ENCODE measurements around the gene ABCB11.

The ABCB11 gene

DNA sequence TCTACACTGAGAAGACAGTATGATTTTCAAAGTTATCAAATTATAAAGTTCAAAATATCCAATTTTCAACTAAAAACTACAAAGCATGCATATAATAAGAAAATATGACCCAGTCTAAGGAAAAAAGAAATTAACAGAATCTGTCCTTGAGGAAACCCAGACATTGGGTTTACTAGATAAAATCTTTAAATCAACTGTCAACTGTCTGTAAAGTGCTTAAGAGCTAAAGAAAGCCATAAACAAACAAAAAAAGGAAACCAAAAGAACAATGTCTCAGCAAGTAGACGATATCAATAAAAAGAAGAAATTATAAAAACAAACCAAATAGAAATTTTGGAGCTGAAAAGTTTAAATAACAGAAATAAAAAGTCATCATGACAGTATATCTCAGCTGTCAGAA lies 10.5 kb upstream of the ABCB11 start:
- no peak for TF ChIP-seq SIN3A (IDR thresholded peaks at IDR 0.05; ENCODE audit: borderline replicate concordance, insufficient read depth, low read length)
- TF ChIP-seq, protein P1, sequence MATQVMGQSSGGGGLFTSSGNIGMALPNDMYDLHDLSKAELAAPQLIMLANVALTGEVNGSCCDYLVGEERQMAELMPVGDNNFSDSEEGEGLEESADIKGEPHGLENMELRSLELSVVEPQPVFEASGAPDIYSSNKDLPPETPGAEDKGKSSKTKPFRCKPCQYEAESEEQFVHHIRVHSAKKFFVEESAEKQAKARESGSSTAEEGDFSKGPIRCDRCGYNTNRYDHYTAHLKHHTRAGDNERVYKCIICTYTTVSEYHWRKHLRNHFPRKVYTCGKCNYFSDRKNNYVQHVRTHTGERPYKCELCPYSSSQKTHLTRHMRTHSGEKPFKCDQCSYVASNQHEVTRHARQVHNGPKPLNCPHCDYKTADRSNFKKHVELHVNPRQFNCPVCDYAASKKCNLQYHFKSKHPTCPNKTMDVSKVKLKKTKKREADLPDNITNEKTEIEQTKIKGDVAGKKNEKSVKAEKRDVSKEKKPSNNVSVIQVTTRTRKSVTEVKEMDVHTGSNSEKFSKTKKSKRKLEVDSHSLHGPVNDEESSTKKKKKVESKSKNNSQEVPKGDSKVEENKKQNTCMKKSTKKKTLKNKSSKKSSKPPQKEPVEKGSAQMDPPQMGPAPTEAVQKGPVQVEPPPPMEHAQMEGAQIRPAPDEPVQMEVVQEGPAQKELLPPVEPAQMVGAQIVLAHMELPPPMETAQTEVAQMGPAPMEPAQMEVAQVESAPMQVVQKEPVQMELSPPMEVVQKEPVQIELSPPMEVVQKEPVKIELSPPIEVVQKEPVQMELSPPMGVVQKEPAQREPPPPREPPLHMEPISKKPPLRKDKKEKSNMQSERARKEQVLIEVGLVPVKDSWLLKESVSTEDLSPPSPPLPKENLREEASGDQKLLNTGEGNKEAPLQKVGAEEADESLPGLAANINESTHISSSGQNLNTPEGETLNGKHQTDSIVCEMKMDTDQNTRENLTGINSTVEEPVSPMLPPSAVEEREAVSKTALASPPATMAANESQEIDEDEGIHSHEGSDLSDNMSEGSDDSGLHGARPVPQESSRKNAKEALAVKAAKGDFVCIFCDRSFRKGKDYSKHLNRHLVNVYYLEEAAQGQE (IDR thresholded peaks at IDR 0.05; ENCODE audit: insufficient read depth in 1 of 2, low read depth in 2 of 2, low read length in 2 of 2) = no peak
- TF ChIP-seq TAF1 (IDR thresholded peaks at IDR 0.05; ENCODE audit: borderline replicate concordance, insufficient read depth, low read length) = no peak
- no peak for TF ChIP-seq FOXP2 (optimal IDR thresholded peaks at IDR 0.05; ENCODE audit: borderline replicate concordance, extremely low read depth, extremely low read length, insufficient read depth)
- no peak for TF ChIP-seq POLR2AphosphoS5 (IDR thresholded peaks at IDR 0.05; ENCODE audit: low read depth, low read length)

DNA sequence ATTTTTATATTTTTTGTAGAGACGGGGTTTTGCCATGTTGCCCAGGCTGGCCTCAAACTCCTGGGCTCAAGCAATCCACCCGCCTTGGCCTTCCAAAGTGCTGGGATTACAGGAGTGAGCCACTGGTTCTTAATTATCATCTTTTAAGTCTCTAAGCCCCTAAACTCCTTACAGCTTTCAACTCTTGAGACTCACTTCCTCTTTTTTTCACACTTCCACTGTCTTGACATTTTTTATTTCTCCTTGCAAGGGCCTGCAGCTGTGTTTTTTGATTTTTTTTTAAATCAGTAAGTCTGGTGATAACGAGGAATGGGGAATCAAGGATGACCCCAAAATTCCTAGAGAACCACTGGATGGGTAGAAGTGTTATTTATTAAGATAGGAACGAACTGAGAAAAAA lies 8.6 kb upstream of the ABCB11 start:
- TF ChIP-seq FOXP2 (optimal IDR thresholded peaks at IDR 0.05; ENCODE audit: borderline replicate concordance, extremely low read depth, extremely low read length, insufficient read depth) = no peak
- no peak for TF ChIP-seq POLR2AphosphoS5 (IDR thresholded peaks at IDR 0.05; ENCODE audit: low read depth, low read length)
- TF ChIP-seq, protein P1 (IDR thresholded peaks at IDR 0.05; ENCODE audit: insufficient read depth in 1 of 2, low read depth in 2 of 2, low read length in 2 of 2) = no peak

DNA sequence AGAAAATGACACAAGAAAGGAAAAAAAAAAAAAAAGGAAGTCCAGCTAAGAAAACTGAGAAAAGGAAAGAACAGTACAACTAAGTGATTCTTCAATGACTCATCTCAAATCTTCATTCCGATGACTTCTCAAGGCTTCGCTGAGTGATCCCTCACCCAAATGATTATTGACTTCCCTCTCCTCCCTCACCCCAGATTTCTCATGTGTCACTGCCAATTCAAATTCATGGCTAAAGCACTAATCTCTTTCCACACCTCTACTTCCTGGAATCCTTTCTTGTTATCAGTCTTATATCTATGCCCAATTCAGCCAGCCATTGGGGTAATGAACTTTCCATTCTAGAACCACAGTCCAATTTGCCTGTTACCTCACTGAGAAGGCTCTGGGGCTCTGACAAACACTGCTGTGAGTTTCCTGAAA lies 7.2 kb upstream of the ABCB11 start:
- TF ChIP-seq POLR2AphosphoS5 (IDR thresholded peaks at IDR 0.05; ENCODE audit: low read depth, low read length) (no peak), SIN3A (IDR thresholded peaks at IDR 0.05; ENCODE audit: borderline replicate concordance, insufficient read depth, low read length) (no peak), FOXP2 (optimal IDR thresholded peaks at IDR 0.05; ENCODE audit: borderline replicate concordance, extremely low read depth, extremely low read length, insufficient read depth) (no peak), TAF1 (IDR thresholded peaks at IDR 0.05; ENCODE audit: borderline replicate concordance, insufficient read depth, low read length) (no peak)
- TF ChIP-seq, protein P1 (IDR thresholded peaks at IDR 0.05; ENCODE audit: insufficient read depth in 1 of 2, low read depth in 2 of 2, low read length in 2 of 2) = no peak

DNA sequence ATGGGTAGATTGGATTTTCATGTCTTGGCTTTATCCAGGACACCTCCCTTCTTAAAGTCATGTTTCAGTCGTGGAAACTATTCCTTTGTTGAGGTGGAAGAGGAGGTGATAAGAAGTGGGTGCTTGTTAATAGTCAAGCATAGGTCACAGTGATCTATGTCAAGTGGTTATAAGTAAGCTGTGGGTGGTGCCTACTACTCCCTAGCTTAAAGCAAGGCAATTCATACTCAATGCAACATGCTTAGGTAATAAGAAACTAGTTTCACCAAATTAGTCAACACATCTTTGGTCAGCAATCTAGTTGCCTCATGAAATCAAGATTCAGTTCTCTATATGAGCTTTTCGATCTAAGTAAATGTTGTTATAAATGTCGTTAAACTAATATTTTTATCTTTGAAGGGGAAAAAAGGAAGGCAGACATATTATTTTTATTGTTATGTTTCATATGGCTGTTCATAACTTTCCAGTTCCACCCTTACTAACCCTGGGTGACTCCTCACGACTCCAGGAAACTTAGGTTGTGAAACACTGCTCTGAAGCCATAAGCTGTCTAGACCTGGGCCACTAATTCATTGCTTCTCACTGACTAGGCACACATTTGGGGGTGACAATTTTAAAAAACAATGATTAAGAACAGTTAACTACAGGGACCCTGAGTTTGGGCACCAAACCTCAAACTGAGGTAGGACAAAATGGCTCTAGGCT lies 5.8 kb upstream of the ABCB11 start:
- no peak for TF ChIP-seq SIN3A (IDR thresholded peaks at IDR 0.05; ENCODE audit: borderline replicate concordance, insufficient read depth, low read length)
- no peak for TF ChIP-seq FOXP2 (optimal IDR thresholded peaks at IDR 0.05; ENCODE audit: borderline replicate concordance, extremely low read depth, extremely low read length, insufficient read depth)
- TF ChIP-seq, protein P1 (IDR thresholded peaks at IDR 0.05; ENCODE audit: insufficient read depth in 1 of 2, low read depth in 2 of 2, low read length in 2 of 2) = no peak
- TF ChIP-seq POLR2AphosphoS5 (IDR thresholded peaks at IDR 0.05; ENCODE audit: low read depth, low read length) = no peak
- TF ChIP-seq TAF1 (IDR thresholded peaks at IDR 0.05; ENCODE audit: borderline replicate concordance, insufficient read depth, low read length) = no peak
